Measurements from ENCODE around the gene OBSL1.

The OBSL1 gene

DNA sequence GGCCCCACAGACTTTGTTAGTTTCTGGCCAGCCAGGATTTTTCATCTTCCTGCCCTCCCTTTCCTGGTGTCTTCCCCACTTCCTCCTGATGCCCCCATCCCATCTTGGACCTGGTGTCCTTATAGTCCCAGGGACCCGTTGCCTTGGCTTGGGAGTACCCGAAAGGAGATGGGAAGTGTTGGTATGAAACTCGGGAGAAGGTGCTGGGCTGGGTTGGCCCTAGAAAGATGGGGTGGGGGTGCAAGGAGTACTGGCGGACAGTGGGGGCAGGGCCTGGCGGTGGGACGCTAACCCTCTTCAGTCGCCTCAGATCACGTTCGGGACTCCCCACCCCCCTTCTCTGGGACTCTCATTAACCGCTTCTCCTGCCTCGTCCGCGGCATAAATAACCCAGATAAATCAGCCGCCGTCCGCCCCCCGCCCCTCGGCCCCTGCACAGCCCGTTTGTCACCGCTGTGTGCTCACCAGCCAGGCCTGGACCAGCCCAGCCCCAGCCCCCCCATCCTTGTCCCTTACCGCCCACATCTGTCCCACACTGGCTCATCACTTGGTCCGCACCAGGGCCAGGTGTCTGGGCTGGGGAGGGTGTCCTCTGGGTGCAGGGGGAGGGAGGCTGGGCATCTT lies 60.7 kb downstream of the OBSL1 start:
- FAIRE-seq (no peak), DNase-seq (ENCODE audit: insufficient read length, low spot score) (no peak)
- no peak for TF ChIP-seq POLR2AphosphoS5 (IDR thresholded peaks at IDR 0.05; ENCODE audit: low read depth, low read length)
- no peak for TF ChIP-seq POLR2A (IDR thresholded peaks at IDR 0.05; ENCODE audit: low read depth, low read length)
- no peak for TF ChIP-seq TAF1 (IDR thresholded peaks at IDR 0.05; ENCODE audit: low read depth, low read length)
- TF ChIP-seq POU2F2 (IDR thresholded peaks at IDR 0.05; ENCODE audit: low read depth, low read length): no peak
- no peak for TF ChIP-seq PAX5 (IDR thresholded peaks at IDR 0.05; ENCODE audit: insufficient read depth, low read length, severe bottlenecking)
- no peak for TF ChIP-seq SPI1 (IDR thresholded peaks at IDR 0.05; ENCODE audit: low read depth, low read length)

- FAIRE-seq: peak; percentile 75
- TF ChIP-seq POU2F2 (IDR thresholded peaks at IDR 0.05; ENCODE audit: low read depth, low read length) (no peak), PAX5 (IDR thresholded peaks at IDR 0.05; ENCODE audit: insufficient read depth, low read length, severe bottlenecking) (no peak), SPI1 (IDR thresholded peaks at IDR 0.05; ENCODE audit: low read depth, low read length) (no peak), TAF1 (IDR thresholded peaks at IDR 0.05; ENCODE audit: low read depth, low read length) (no peak), POLR2AphosphoS5 (IDR thresholded peaks at IDR 0.05; ENCODE audit: low read depth, low read length) (no peak), POLR2A (IDR thresholded peaks at IDR 0.05; ENCODE audit: low read depth, low read length) (no peak)
- DNase-seq (ENCODE audit: insufficient read length, low spot score): peak; percentile 70
Observed at GRCh38 chr2:219509780-219510511, 61.4 kb downstream of the OBSL1 start.

DNA sequence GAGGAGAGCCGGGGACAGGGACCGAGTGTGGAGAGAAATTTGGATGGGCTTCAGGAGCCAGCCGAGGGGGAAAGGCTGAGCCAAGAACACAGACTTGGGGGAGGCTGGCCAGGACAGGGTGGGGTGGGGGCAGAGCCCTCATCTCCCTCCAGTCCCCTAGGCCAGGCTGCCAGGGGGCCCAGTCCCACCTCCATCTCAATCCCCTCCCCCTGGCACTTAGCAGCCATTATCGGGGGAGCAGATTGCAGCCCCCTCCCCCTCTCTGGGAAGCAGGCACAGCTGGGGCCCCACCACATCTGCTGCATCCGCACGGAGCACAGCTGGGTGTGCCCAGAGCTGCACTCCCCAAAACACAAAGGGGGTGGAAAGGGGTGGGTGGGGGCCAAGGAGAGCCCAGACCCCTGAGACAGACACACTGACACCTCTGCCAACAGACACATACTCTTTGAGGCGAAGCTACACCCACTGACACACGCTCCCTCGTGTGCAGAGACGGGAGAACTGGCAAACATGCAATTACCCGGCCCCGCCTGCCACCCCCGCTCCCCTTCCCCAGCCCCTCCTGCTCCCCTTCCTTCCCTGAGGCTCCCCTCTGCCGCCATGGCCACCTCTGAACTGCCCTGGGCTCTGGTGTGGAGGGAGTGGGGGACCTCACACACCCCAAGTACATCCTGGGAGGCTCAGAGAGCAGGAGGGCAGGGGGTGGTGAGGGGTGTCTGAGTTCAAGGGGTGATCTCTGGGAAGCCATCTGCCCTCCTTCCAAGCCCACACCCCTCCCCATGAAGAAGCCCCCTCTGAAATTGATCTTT lies 62.2 kb downstream of the OBSL1 start:
- FAIRE-seq (no peak), DNase-seq (ENCODE audit: insufficient read length, low spot score) (no peak)
- no peak for TF ChIP-seq SPI1 (IDR thresholded peaks at IDR 0.05; ENCODE audit: low read depth, low read length)
- TF ChIP-seq POLR2AphosphoS5 (IDR thresholded peaks at IDR 0.05; ENCODE audit: low read depth, low read length): no peak
- no peak for TF ChIP-seq POU2F2 (IDR thresholded peaks at IDR 0.05; ENCODE audit: low read depth, low read length)
- TF ChIP-seq POLR2A (IDR thresholded peaks at IDR 0.05; ENCODE audit: low read depth, low read length): no peak
- TF ChIP-seq PAX5 (IDR thresholded peaks at IDR 0.05; ENCODE audit: insufficient read depth, low read length, severe bottlenecking): no peak
- no peak for TF ChIP-seq TAF1 (IDR thresholded peaks at IDR 0.05; ENCODE audit: low read depth, low read length)

DNA sequence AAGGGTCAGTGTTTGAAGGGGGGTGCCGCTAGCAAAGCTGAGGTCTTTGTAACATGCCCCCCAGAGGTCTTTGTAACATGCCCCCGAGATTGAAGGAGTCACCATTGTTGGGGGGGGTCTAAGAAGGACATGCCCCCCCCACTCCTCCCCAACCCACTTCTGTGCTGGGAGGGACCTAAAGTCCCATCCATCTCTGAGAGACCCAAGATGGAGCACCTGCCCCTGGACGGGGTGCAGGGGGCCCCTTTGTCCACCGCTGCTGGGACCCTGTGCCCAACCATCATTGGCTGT lies 63.0 kb downstream of the OBSL1 start:
- DNase-seq (ENCODE audit: insufficient read length, low spot score) (no peak), FAIRE-seq (no peak)
- no peak for TF ChIP-seq SPI1 (IDR thresholded peaks at IDR 0.05; ENCODE audit: low read depth, low read length)
- no peak for TF ChIP-seq POLR2A (IDR thresholded peaks at IDR 0.05; ENCODE audit: low read depth, low read length)
- TF ChIP-seq PAX5 (IDR thresholded peaks at IDR 0.05; ENCODE audit: insufficient read depth, low read length, severe bottlenecking): no peak
- TF ChIP-seq TAF1 (IDR thresholded peaks at IDR 0.05; ENCODE audit: low read depth, low read length): no peak
- TF ChIP-seq POU2F2 (IDR thresholded peaks at IDR 0.05; ENCODE audit: low read depth, low read length): no peak
- TF ChIP-seq POLR2AphosphoS5 (IDR thresholded peaks at IDR 0.05; ENCODE audit: low read depth, low read length): no peak

- FAIRE-seq: no peak
- TF ChIP-seq POLR2AphosphoS5 (IDR thresholded peaks at IDR 0.05; ENCODE audit: low read depth, low read length) (no peak), POU2F2 (IDR thresholded peaks at IDR 0.05; ENCODE audit: low read depth, low read length) (no peak), SPI1 (IDR thresholded peaks at IDR 0.05; ENCODE audit: low read depth, low read length) (no peak), POLR2A (IDR thresholded peaks at IDR 0.05; ENCODE audit: low read depth, low read length) (no peak), TAF1 (IDR thresholded peaks at IDR 0.05; ENCODE audit: low read depth, low read length) (no peak), PAX5 (IDR thresholded peaks at IDR 0.05; ENCODE audit: insufficient read depth, low read length, severe bottlenecking) (no peak)
- DNase-seq (ENCODE audit: insufficient read length, low spot score): no peak
Observed at GRCh38 chr2:219507581-219508443, 63.5 kb downstream of the OBSL1 start.

DNA sequence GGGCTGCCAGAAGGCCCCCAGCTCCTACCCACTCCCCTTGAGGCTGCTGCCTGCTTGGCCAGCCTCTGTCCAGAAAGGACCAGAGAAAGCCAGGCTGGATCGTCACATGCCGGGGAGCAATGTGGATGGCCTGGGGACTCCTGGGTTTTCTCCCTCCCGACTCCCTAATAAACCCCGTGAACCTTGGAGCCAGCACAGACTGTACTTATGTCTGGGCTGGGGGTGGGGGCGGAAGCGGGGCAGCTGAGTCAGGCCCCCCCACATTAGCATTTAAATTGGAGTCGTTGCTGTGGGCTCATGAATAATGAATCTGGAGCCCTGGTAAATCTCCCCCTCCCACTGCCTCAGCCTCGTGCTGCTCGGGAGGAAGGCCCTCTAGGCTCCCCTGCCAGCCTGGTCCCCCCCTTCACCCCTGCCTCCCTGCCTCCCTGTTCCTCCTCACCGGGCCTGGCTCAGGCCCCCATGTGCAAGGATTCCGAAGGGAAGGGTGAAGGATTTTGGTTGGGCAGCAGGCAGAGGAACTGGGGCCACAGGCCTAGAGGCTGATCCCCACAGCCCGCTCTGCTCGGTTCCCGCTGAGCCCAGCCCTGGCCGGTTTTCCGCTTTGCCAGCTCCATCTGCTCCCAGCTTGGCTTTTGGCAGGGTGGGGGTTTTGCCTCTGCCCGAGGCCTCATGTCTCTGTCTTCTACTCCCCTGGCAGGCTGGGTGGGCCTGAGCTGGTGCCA lies 64.4 kb downstream of the OBSL1 start:
- TF ChIP-seq POLR2A (IDR thresholded peaks at IDR 0.05; ENCODE audit: low read depth, low read length) (no peak), POLR2AphosphoS5 (IDR thresholded peaks at IDR 0.05; ENCODE audit: low read depth, low read length) (no peak)
- DNase-seq (ENCODE audit: insufficient read length, low spot score): no peak
- FAIRE-seq: no peak

DNA sequence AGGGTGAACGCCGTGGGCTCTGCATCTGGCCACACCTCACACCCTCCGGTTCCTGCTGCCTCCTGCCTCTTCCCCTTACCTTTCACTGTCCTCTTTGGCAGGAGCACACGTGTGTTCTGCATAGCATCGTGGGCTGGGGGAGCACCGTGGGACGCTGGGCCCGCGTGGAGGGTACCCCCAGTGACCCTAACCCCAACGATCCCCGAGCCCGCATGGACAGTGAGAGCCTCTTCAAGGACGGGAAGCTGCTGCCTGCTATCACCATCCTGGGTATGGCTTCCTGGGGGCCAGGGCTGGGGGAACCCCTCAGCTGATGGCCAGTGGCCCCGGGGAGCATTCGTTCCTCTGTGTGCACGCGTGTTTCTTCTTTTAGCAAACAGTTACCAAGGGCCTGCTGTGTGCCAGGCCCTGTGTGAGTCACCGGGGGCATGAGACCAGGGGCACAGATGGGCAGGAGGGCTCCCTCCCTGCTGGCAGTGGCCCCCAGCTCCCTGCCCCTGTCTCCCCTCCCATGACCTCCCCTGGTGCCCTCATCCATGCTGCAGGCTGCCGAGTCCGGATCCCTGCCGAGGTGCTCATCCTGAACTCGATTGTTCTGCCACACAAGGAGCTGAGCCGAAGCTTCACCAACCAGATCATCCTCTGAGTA lies 65.1 kb downstream of the OBSL1 start:
- FAIRE-seq (no peak), DNase-seq (ENCODE audit: insufficient read length, low spot score) (no peak)
- no peak for TF ChIP-seq POU2F2 (IDR thresholded peaks at IDR 0.05; ENCODE audit: low read depth, low read length)
- TF ChIP-seq PAX5 (IDR thresholded peaks at IDR 0.05; ENCODE audit: insufficient read depth, low read length, severe bottlenecking): no peak
- no peak for TF ChIP-seq TAF1 (IDR thresholded peaks at IDR 0.05; ENCODE audit: low read depth, low read length)
- TF ChIP-seq SPI1 (IDR thresholded peaks at IDR 0.05; ENCODE audit: low read depth, low read length): no peak
- TF ChIP-seq POLR2A (IDR thresholded peaks at IDR 0.05; ENCODE audit: low read depth, low read length): no peak
- no peak for TF ChIP-seq POLR2AphosphoS5 (IDR thresholded peaks at IDR 0.05; ENCODE audit: low read depth, low read length)

- TF ChIP-seq POU2F2 (IDR thresholded peaks at IDR 0.05; ENCODE audit: low read depth, low read length): no peak
- TF ChIP-seq POLR2AphosphoS5 (IDR thresholded peaks at IDR 0.05; ENCODE audit: low read depth, low read length): no peak
- TF ChIP-seq POLR2A (IDR thresholded peaks at IDR 0.05; ENCODE audit: low read depth, low read length): no peak
- TF ChIP-seq PAX5 (IDR thresholded peaks at IDR 0.05; ENCODE audit: insufficient read depth, low read length, severe bottlenecking): no peak
- no peak for TF ChIP-seq TAF1 (IDR thresholded peaks at IDR 0.05; ENCODE audit: low read depth, low read length)
- TF ChIP-seq SPI1 (IDR thresholded peaks at IDR 0.05; ENCODE audit: low read depth, low read length): no peak
Observed at GRCh38 chr2:219505585-219505984, 65.8 kb downstream of the OBSL1 start.

More at GRCh38 chr2:219505585-219505984, 65.8 kb downstream of the OBSL1 start:
- DNase-seq (ENCODE audit: insufficient read length, low spot score) (no peak), FAIRE-seq (no peak)

All from GM12891 (cell line).